Endothelial cell (in vitro differentiated cells): ENCODE data around the gene LRRC27. TPM values are rescaled to one million over a fixed set of nuclear protein-coding genes. Genes with fewer than 3 reads are reported as not detected.

Experiments used
- DNase-seq: peaks from one replicate; pipeline ENCODE4 v3.0.0; 2021; ENCODE audit warnings: low spot score
- H3K27ac Mint-ChIP-seq: one replicate; pipeline ENCODE4 v1.8.0; 2021; ENCODE audit warnings: mixed read lengths, inconsistent platforms; ENCODE audit not compliant: unreplicated experiment
- H3K27me3 Mint-ChIP-seq: one replicate; pipeline ENCODE4 v1.8.0; 2021; ENCODE audit warnings: mild to moderate bottlenecking, moderate library complexity, mixed read lengths, inconsistent platforms; ENCODE audit not compliant: unreplicated experiment
- H3K36me3 Mint-ChIP-seq: one replicate; pipeline ENCODE4 v1.8.0; 2021; ENCODE audit warnings: mild to moderate bottlenecking, low read depth, mixed read lengths, inconsistent platforms; ENCODE audit not compliant: unreplicated experiment
- H3K4me1 Mint-ChIP-seq: one replicate; pipeline ENCODE4 v1.8.0; 2021; ENCODE audit warnings: mild to moderate bottlenecking, mixed read lengths, inconsistent platforms; ENCODE audit not compliant: unreplicated experiment
- H3K4me3 Mint-ChIP-seq: one replicate; pipeline ENCODE4 v1.8.0; 2021; ENCODE audit warnings: mild to moderate bottlenecking, mixed read lengths, inconsistent platforms; ENCODE audit not compliant: unreplicated experiment
- H3K9me3 Mint-ChIP-seq: one replicate; pipeline ENCODE4 v1.8.0; 2021; ENCODE audit warnings: mixed read lengths, inconsistent platforms; ENCODE audit not compliant: unreplicated experiment
- CTCF ChIP-seq: fragments of 200-600 bp; sonication (generic); IDR thresholded peaks from one replicate; pipeline ENCODE4 v1.5.0; 2021; ENCODE audit warnings: antibody characterized with exemption; ENCODE audit not compliant: unreplicated experiment
- total RNA-seq: library from RNA; stranded (reverse); fragmentation: NEBNext Ultra II Directional; extraction: Animal tissue kit (Norgen Biotek cat#: 25700); gene quantifications from one replicate; pipeline ENCODE4 v1.2.1, GENCODE V29; 2021; ENCODE audit not compliant: unreplicated experiment

LRRC27 gene
- total RNA-seq, 1 donor from 2014 or later = 11.1 TPM

- Mint-ChIP-seq H3K9me3 (no peaks in the 10 kb centered on the region), H3K4me3 (no peak overlapping the region), H3K27ac (no peak overlapping the region), H3K36me3 (peaks cover 15% of the 10 kb centered on the region), H3K27me3 (peaks cover 8% of the 10 kb centered on the region), H3K4me1 (peaks cover 2% of the 10 kb centered on the region)
- TF ChIP-seq CTCF = no peak
- no peak for DNase-seq
These were observed 23.3 kb downstream of the LRRC27 start for GRCh38 chr10:132355297-132355696.

- H3K27me3 Mint-ChIP-seq = peaks cover 8% of the 10 kb centered on the region
- no peak for TF ChIP-seq CTCF
- H3K9me3 Mint-ChIP-seq = no peaks in the 10 kb centered on the region
- no peak for DNase-seq
- peaks cover 2% of the 10 kb centered on the region for H3K4me1 Mint-ChIP-seq
- no peak overlapping the region for H3K4me3 Mint-ChIP-seq
- peaks cover 15% of the 10 kb centered on the region for H3K36me3 Mint-ChIP-seq
- no peak overlapping the region for H3K27ac Mint-ChIP-seq
These were observed 23.8 kb downstream of the LRRC27 start for GRCh38 chr10:132355754-132356153.

GRCh38 chr10:132356621-132357195 lies 24.7 kb downstream of the LRRC27 start:
- Mint-ChIP-seq H3K4me1 (peaks cover 2% of the 10 kb centered on the region), H3K9me3 (no peaks in the 10 kb centered on the region), H3K4me3 (no peak overlapping the region), H3K27me3 (peaks cover 8% of the 10 kb centered on the region), H3K27ac (no peak overlapping the region), H3K36me3 (peaks cover 11% of the 10 kb centered on the region)
- DNase-seq = no peak
- TF ChIP-seq CTCF = no peak

GRCh38 chr10:132357286-132358058 lies 25.5 kb downstream of the LRRC27 start:
- Mint-ChIP-seq H3K27ac (no peak overlapping the region), H3K9me3 (no peaks in the 10 kb centered on the region), H3K27me3 (peaks cover 10% of the 10 kb centered on the region), H3K4me1 (peaks cover 2% of the 10 kb centered on the region), H3K36me3 (peaks cover 11% of the 10 kb centered on the region), H3K4me3 (no peak overlapping the region)
- DNase-seq = no peak
- TF ChIP-seq CTCF = no peak
